Peyer's patch (tissue), 4 donors: ENCODE results near the gene INPP4A. TPM values are rescaled to one million over a fixed set of nuclear protein-coding genes. Genes with fewer than 3 reads are reported as not detected.

Experiments
- DNase-seq, 3 donors: peaks; one replicate each; pipeline ENCODE4 v3.0.0-alpha.2; 2017 to 2019
- H3K27ac ChIP-seq, 4 donors: fragments of 200-600 bp; sonication (generic); one replicate each; pipeline ENCODE4 v1.5.1; 2016 to 2019
- H3K27me3 ChIP-seq, 2 donors: fragments of 200-600 bp; sonication (generic); one replicate each; pipeline ENCODE4 v1.5.1; 2019
- H3K36me3 ChIP-seq, 3 donors: fragments of 200-600 bp; sonication (generic); one replicate each; pipeline ENCODE4 v1.5.1; 2016 to 2019
- H3K4me1 ChIP-seq, 4 donors: fragments of 200-600 bp; sonication (generic); one replicate each; pipeline ENCODE4 v1.5.1; 2016 to 2019
- H3K4me3 ChIP-seq, 4 donors: fragments of 200-600 bp; sonication (generic); 1 replicate in 3 of 4; 2 replicates in 1 of 4; pipeline ENCODE4 v1.5.1; 2016 to 2019; ENCODE audit warnings: mild to moderate bottlenecking in 1 of 4
- H3K9me3 ChIP-seq, 4 donors: fragments of 200-600 bp; sonication (generic); one replicate each; pipeline ENCODE4 v1.5.1; 2016 to 2019; ENCODE audit warnings: mild to moderate bottlenecking in 1 of 4
- POLR2A ChIP-seq, 2 donors: fragments of 450-650 bp; IDR thresholded peaks; one replicate each; pipeline ENCODE4 v1.5.1; 2017; ENCODE audit warnings: antibody characterized with exemption in 2 of 2, mild to moderate bottlenecking in 2 of 2, moderate library complexity in 2 of 2
- total RNA-seq, 4 donors: library from RNA; depleted of rRNA; stranded (reverse); fragments of >200 nt; gene quantifications; one replicate each; pipeline ENCODE4 v1.1.0, GENCODE V29; 2016
- TF ChIP-seq, protein P1 (sequence below), 6 experiments: fragments of 450-650 bp in 4 of 6; fragments of 200-600 bp in 2 of 6; sonication (generic) in 1 of 6; IDR thresholded peaks; one replicate each; pipeline ENCODE4 v1.5.1; 2017 to 2019; ENCODE audit warnings: antibody characterized with exemption in 6 of 6, mild to moderate bottlenecking in 3 of 6, moderate library complexity in 1 of 6

The INPP4A gene
- total RNA-seq, 4 donors from 2014 or later, result 15.6 to 78.4 (median 27.4) TPM

DNA sequence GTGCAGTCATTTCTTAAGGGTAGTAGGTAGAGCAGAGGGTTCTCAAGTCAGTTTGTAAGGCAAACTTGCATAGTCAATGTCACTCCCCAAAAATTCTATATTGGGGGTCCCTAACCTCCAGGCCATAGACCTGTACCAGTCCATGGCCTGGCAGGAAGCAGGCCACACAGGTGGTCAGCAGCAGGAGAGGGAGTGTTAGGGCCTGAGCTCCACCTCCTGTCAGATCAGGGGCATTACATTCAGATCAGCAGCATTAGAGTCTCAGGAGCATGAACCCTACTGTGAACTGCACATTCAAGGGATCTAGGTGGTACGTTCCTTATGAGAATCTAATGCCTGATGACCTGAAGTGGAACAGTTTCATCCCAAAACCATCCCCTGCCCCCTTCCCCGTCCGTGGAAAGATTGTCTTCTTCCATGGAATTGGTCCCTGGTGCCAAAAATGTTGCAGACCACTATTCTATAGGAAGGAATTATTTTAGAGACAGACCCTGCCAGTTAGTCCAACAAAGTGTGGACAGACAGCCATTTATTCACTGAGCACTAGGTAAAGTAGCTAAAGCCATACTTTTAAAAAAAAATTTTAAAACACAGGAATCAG is 157.0 kb downstream of the INPP4A start:
- H3K36me3 ChIP-seq, result peaks cover 0 to 67% (median 0%) of the 10 kb centered on the region in 3 donors

DNA sequence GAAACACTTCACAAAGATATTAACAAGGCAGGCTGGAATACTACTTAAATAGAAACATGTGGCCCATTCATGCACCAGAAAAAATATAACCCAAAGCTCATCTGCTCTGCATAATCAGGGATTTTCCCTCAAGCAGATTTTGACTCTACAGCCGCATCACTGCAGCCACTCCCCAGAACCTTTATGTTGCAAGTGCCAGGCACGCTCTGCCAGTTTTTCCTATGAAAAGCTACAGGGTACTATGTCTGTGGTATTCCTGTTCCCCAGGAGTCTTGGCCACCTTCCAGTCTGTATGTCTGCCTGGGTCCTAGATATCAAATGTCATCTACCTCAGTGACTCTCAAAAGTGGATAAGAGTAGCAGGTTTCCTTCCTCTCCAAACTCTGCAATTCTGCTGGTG is 159.9 kb downstream of the INPP4A start:
- DNase-seq, result no peak
- Histone ChIP-seq H3K27me3 (no peaks in the 10 kb centered on the region), H3K4me1 (peaks cover 4 to 33% (median 17%) of the 10 kb centered on the region in 4 donors), H3K36me3 (peaks cover 0 to 43% (median 0%) of the 10 kb centered on the region in 3 donors), H3K4me3 (no peak overlapping the region), H3K27ac (no peak overlapping the region), H3K9me3 (no peaks in the 10 kb centered on the region)
- TF ChIP-seq, protein P1, sequence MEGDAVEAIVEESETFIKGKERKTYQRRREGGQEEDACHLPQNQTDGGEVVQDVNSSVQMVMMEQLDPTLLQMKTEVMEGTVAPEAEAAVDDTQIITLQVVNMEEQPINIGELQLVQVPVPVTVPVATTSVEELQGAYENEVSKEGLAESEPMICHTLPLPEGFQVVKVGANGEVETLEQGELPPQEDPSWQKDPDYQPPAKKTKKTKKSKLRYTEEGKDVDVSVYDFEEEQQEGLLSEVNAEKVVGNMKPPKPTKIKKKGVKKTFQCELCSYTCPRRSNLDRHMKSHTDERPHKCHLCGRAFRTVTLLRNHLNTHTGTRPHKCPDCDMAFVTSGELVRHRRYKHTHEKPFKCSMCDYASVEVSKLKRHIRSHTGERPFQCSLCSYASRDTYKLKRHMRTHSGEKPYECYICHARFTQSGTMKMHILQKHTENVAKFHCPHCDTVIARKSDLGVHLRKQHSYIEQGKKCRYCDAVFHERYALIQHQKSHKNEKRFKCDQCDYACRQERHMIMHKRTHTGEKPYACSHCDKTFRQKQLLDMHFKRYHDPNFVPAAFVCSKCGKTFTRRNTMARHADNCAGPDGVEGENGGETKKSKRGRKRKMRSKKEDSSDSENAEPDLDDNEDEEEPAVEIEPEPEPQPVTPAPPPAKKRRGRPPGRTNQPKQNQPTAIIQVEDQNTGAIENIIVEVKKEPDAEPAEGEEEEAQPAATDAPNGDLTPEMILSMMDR (IDR thresholded peaks at IDR 0.05), result no peak
- TF ChIP-seq POLR2A (IDR thresholded peaks at IDR 0.05), result no peak

More for the DNA sequence above, 157.0 kb downstream of the INPP4A start:
- H3K27ac ChIP-seq, result no peak overlapping the region
- no peaks in the 10 kb centered on the region for H3K9me3 ChIP-seq
- DNase-seq, result no peak
- no peak overlapping the region for H3K4me3 ChIP-seq
- H3K27me3 ChIP-seq, result no peaks in the 10 kb centered on the region
- peaks cover 0 to 24% (median 3%) of the 10 kb centered on the region in 4 donors for H3K4me1 ChIP-seq
- no peak for TF ChIP-seq POLR2A (IDR thresholded peaks at IDR 0.05)
- TF ChIP-seq, protein P1 (IDR thresholded peaks at IDR 0.05), result peak in 4 of 6 experiments; percentile 51 to 64 (median 54)

DNA sequence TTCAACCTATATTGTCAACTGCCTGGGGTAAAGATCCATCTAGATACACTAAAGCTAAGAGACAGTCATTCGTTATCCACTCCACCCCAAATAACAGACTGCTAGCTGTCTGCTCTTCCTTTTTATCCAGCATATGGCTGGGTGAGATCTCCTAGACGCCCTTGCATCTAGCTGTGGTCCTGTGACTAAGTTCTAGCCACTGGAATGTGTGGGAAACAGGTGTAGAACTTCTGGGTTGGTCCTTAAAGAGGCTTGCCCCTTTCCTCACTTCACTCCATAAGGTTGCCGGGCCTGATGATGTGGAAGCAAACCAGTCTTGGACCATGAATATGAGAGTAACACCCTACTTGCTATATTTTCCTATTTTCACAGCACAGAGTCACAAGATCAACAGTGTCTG is 160.4 kb downstream of the INPP4A start:
- Histone ChIP-seq H3K9me3 (no peaks in the 10 kb centered on the region), H3K36me3 (peaks cover 0 to 37% (median 0%) of the 10 kb centered on the region in 3 donors), H3K4me3 (no peak overlapping the region), H3K4me1 (peaks cover 4 to 38% (median 21%) of the 10 kb centered on the region in 4 donors), H3K27me3 (no peaks in the 10 kb centered on the region), H3K27ac (no peak overlapping the region)
- TF ChIP-seq POLR2A (IDR thresholded peaks at IDR 0.05), result no peak
- TF ChIP-seq, protein P1 (IDR thresholded peaks at IDR 0.05), result no peak
- no peak for DNase-seq

DNA sequence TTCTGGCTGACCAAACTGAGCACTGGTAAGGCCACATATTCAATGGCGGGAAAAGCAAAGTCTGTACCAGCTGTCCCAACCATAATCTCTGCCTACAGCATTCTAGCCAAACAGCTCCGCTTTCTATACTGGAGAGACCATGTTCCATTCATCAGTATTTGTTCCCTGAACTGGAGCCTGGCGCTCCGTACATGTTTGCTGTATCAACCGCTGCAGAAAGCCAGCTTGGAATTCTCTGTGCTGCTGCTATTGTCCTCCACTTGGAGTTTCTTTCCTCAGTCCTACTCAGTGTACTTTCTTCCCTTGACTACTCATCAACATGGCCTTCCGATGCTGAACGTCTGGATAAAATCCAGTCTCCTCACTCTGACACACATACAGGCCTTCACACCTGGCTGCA is 161.8 kb downstream of the INPP4A start:
- H3K27ac ChIP-seq, result no peak overlapping the region
- H3K4me1 ChIP-seq, result peaks cover 4 to 52% (median 22%) of the 10 kb centered on the region in 4 donors
- no peak overlapping the region for H3K4me3 ChIP-seq
- H3K9me3 ChIP-seq, result no peaks in the 10 kb centered on the region
- TF ChIP-seq POLR2A (IDR thresholded peaks at IDR 0.05), result no peak
- TF ChIP-seq, protein P1 (IDR thresholded peaks at IDR 0.05), result no peak
- peaks cover 0 to 35% (median 0%) of the 10 kb centered on the region in 3 donors for H3K36me3 ChIP-seq
- no peaks in the 10 kb centered on the region for H3K27me3 ChIP-seq
- no peak for DNase-seq

DNA sequence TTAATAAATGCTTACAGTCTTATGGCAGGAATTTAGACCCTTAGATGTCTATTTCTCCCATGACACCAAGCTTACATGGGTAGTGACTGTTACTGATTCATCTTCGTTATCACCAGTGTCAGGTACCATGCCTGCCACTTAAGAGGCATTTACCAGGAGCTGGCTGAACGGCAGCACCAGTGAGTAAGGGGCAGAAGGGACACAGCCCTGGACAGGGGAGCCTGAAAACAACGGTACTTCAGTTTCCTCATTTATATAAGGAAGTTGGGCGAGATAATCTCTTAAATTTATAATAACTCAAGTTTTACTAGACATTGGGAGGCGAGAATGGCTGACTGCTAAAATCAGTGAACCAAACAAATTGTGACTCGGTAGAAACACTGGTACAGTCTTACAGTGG is 162.4 kb downstream of the INPP4A start:
- Histone ChIP-seq H3K36me3 (peaks cover 0 to 35% (median 0%) of the 10 kb centered on the region in 3 donors), H3K9me3 (no peaks in the 10 kb centered on the region), H3K27me3 (no peaks in the 10 kb centered on the region), H3K4me1 (peaks cover 4 to 54% (median 22%) of the 10 kb centered on the region in 4 donors), H3K4me3 (peak overlapping the region in 2 of 4 donors; percentile 84 to 85), H3K27ac (no peak overlapping the region)
- TF ChIP-seq, protein P1 (IDR thresholded peaks at IDR 0.05), result no peak
- no peak for TF ChIP-seq POLR2A (IDR thresholded peaks at IDR 0.05)
- no peak for DNase-seq
